NCI-H2171 treated with DMSO at 0.1 percent for 48 hours (cell line): ENCODE measurements around the gene FIG4.
A peak's percentile ranks its signal among the peaks of the same experiment; 100 is the strongest.
"Not testable (repeated sequence)": the region's sequence is repeated elsewhere in the genome, so short reads cannot be mapped to it uniquely, and the experiment has no call there.

ENCODE experiments used
- DNase-seq: peaks from one replicate; lab custom pipeline; 2025; lab: John Stamatoyannopoulos, UW

The FIG4 gene

GRCh38 chr6:109702791-109703190 lies 11.7 kb downstream of the FIG4 start:
- no peak for DNase-seq

- peak; percentile 90 for DNase-seq
Observed at GRCh38 chr6:109705258-109705657, 14.2 kb downstream of the FIG4 start.

- no peak for DNase-seq
Observed at GRCh38 chr6:109706513-109706912, 15.4 kb downstream of the FIG4 start.

GRCh38 chr6:109708099-109708498 lies 17.0 kb downstream of the FIG4 start:
- DNase-seq: not testable (repeated sequence)

GRCh38 chr6:109713097-109713496 lies 22.0 kb downstream of the FIG4 start:
- no peak for DNase-seq

- no peak for DNase-seq
Observed at GRCh38 chr6:109714166-109714565, 23.1 kb downstream of the FIG4 start.

- DNase-seq: no peak
Observed at GRCh38 chr6:109714611-109715010, 23.5 kb downstream of the FIG4 start.

- no peak for DNase-seq
Observed at GRCh38 chr6:109715616-109716015, 24.5 kb downstream of the FIG4 start.

- peak; percentile 22 for DNase-seq
Observed at GRCh38 chr6:109717971-109718370, 26.9 kb downstream of the FIG4 start.

GRCh38 chr6:109718991-109719390 lies 27.9 kb downstream of the FIG4 start:
- DNase-seq: no peak

GRCh38 chr6:109720311-109720710 lies 29.2 kb downstream of the FIG4 start:
- DNase-seq: no peak

- DNase-seq: no peak
Observed at GRCh38 chr6:109722011-109722410, 30.9 kb downstream of the FIG4 start.

GRCh38 chr6:109722564-109723254 lies 31.6 kb downstream of the FIG4 start:
- no peak for DNase-seq

- DNase-seq: not testable (repeated sequence)
Observed at GRCh38 chr6:109725250-109725649, 34.2 kb downstream of the FIG4 start.

- no peak for DNase-seq
Observed at GRCh38 chr6:109736273-109737025, 45.4 kb downstream of the FIG4 start.

- no peak for DNase-seq
Observed at GRCh38 chr6:109738255-109738654, 47.2 kb downstream of the FIG4 start.

- DNase-seq: no peak
Observed at GRCh38 chr6:109738667-109739066, 47.6 kb downstream of the FIG4 start.

GRCh38 chr6:109739686-109740085 lies 48.6 kb downstream of the FIG4 start:
- DNase-seq: no peak

- no peak for DNase-seq
Observed at GRCh38 chr6:109740787-109741186, 49.7 kb downstream of the FIG4 start.

GRCh38 chr6:109743739-109744138 lies 52.6 kb downstream of the FIG4 start:
- no peak for DNase-seq

- not testable (repeated sequence) for DNase-seq
Observed at GRCh38 chr6:109744779-109745178, 53.7 kb downstream of the FIG4 start.

GRCh38 chr6:109747221-109747620 lies 56.1 kb downstream of the FIG4 start:
- DNase-seq: no peak

GRCh38 chr6:109759098-109759955 lies 68.2 kb downstream of the FIG4 start:
- no peak for DNase-seq
